Measurements from ENCODE around the gene SIM1.

SIM1 gene

DNA sequence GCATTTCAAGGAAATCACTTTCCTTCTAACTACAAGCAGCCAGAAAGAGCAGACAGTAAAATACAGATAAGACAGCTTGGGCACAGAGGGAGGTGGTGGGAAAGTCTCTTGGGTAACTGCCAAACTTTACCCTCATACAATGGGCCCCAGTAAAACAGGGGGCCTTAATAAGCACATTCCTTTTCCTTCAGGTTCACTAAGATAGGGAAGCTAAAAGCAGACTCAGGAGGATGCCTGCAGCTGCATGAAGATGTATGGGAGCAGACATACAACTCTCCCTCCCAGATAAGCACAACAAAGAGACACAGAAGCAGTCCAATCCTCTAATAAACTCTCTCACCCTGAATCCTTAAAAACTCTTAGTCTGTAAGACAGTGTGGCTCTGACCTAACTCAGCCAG, 49.0 kb downstream of the SIM1 start:
- H3K4me3 ChIP-seq (ENCODE audit: low read depth, low read length): no peak overlapping the region
- in situ Hi-C loops (cut with HindIII; ENCODE audit: low sequenced_read_pairs): no loop called here
- no peak for DNase-seq (ENCODE audit: low read depth)
- TF ChIP-seq, protein P1, sequence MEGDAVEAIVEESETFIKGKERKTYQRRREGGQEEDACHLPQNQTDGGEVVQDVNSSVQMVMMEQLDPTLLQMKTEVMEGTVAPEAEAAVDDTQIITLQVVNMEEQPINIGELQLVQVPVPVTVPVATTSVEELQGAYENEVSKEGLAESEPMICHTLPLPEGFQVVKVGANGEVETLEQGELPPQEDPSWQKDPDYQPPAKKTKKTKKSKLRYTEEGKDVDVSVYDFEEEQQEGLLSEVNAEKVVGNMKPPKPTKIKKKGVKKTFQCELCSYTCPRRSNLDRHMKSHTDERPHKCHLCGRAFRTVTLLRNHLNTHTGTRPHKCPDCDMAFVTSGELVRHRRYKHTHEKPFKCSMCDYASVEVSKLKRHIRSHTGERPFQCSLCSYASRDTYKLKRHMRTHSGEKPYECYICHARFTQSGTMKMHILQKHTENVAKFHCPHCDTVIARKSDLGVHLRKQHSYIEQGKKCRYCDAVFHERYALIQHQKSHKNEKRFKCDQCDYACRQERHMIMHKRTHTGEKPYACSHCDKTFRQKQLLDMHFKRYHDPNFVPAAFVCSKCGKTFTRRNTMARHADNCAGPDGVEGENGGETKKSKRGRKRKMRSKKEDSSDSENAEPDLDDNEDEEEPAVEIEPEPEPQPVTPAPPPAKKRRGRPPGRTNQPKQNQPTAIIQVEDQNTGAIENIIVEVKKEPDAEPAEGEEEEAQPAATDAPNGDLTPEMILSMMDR (IDR thresholded peaks at IDR 0.05; ENCODE audit: low read depth, low read length, missing control alignments): no peak

DNA sequence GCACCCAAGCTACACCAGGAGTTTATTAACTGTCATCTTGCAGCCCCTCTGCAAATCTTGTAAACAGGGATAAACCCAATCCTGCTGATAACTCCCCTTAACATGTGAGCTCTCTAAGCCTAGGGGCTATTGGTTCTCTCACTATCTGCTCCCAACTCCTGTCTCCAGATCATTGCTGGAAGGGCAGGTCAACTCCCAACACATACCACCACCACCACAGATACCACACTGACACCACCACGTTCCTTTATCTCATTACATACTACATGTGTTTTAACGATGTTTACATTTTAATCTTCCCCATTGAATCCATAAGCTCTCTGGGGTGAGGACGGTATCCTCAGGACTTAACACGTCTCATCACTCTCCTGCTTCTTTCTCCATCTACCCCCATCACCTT, 51.8 kb downstream of the SIM1 start:
- DNase-seq (ENCODE audit: low read depth): no peak
- TF ChIP-seq, protein P1 (IDR thresholded peaks at IDR 0.05; ENCODE audit: low read depth, low read length, missing control alignments): no peak
- no peak overlapping the region for H3K4me3 ChIP-seq (ENCODE audit: low read depth, low read length)
- in situ Hi-C loops (cut with HindIII; ENCODE audit: low sequenced_read_pairs): no loop called here

DNA sequence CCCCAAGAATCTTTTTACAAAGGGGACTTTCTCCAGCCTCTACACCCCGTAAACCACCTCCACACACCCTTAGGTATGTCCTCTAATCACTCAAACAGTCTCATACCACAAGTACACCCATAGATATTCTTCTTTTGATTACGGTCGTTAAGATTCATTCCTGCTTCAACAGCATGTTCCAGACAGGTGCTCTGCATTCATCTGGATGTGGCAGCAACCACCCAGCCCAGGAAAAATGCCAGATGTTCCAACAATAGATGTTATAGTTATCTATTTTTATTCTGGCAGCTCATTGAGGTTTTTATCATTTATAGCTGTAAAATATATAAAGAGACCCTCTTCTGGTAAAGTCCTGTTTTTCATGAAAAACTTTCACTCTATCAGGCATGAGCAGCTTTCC, 60.7 kb downstream of the SIM1 start:
- TF ChIP-seq, protein P1 (IDR thresholded peaks at IDR 0.05; ENCODE audit: low read depth, low read length, missing control alignments): no peak
- in situ Hi-C loops (cut with HindIII; ENCODE audit: low sequenced_read_pairs): no loop called here
- no peak overlapping the region for H3K4me3 ChIP-seq (ENCODE audit: low read depth, low read length)
- DNase-seq (ENCODE audit: low read depth): no peak

DNA sequence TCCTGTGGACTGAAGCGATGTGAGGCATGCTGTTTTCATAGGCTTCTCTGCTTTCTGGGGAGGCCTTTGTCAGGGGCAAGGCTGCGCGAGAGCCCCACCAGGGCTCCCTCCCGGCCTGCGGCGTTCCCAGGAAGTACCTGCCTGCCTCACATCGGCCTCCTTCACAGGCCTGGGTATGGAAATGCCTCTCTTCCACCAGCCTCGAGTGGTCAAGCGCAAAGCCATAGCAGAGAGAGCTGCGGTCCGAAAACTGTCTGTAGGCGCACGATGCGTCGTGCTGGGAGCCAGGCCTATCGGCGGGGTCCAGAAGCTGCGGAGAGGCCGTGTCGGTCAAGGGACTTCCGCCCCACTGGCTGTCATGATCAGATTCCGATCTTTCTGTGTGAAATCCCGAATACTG, 71.2 kb downstream of the SIM1 start:
- in situ Hi-C loops (cut with HindIII; ENCODE audit: low sequenced_read_pairs): no loop called here
- TF ChIP-seq, protein P1 (IDR thresholded peaks at IDR 0.05; ENCODE audit: low read depth, low read length, missing control alignments): no peak

DNA sequence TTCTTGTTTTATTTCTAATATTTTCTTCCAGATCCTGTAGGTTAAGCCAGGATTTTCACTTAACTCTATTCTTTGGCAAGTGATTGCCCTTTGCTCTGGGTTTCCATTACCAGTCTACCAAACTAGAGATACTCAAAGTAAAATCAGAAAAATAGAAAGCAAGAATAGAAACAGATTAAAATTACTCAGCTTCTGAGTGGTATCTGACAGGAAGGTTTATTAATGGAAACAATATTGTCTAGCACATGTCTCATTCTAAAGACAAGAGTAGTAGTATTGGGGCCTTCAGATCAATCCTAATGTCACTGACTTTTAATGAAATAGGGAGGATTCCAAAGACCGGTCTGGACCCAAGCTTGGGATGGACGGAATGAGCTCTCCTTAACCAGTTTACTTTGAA, 72.3 kb downstream of the SIM1 start:
- no peak for DNase-seq (ENCODE audit: low read depth)
- no peak overlapping the region for H3K4me3 ChIP-seq (ENCODE audit: low read depth, low read length)
- in situ Hi-C loops (cut with HindIII; ENCODE audit: low sequenced_read_pairs): no loop called here
- TF ChIP-seq, protein P1 (IDR thresholded peaks at IDR 0.05; ENCODE audit: low read depth, low read length, missing control alignments): no peak

More for the DNA sequence above, 71.2 kb downstream of the SIM1 start:
- no peak for DNase-seq (ENCODE audit: low read depth)
- H3K4me3 ChIP-seq (ENCODE audit: low read depth, low read length): no peak overlapping the region

DNA sequence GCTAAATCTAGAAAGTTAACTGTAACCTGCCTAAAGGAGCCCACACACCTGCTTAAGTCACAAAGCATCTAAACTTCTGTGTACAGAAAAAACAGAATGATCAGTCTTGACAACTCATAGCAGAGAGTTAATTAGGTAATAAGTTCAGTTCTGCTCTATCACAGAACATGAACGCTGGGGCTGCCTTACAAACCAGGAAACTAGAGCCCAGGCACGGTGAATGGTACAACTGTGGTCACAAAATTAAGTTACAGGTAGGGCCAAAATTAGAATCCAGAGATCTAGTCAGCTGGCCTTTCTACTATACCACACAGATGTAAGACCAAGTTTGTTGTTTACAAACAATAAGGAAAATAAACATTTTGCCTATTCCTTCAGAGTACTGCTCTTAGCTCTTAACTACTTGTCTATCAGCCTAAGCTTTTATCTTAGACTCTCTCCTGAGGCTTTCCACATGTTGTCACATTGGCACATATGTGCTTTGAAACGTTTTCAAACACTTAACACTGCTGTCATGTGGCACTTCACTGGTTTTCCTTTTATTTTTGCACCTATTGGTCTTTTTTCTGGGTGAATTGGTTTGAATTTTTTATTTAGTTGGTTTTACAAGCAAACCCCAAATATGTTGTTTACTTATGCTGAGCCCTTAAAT, 75.7 kb downstream of the SIM1 start:
- in situ Hi-C loops (cut with HindIII; ENCODE audit: low sequenced_read_pairs): no loop called here
- no peak overlapping the region for H3K4me3 ChIP-seq (ENCODE audit: low read depth, low read length)
- DNase-seq (ENCODE audit: low read depth): no peak
- TF ChIP-seq, protein P1 (IDR thresholded peaks at IDR 0.05; ENCODE audit: low read depth, low read length, missing control alignments): no peak

Measured in astrocyte of the cerebellum (primary cell).